CD1c-positive myeloid dendritic cell (primary cell): ENCODE measurements around the gene EIF4G1.
A peak's percentile ranks its signal among the peaks of the same experiment; 100 is the strongest.
"Not testable (repeated sequence)": the region's sequence is repeated elsewhere in the genome, so short reads cannot be mapped to it uniquely, and the experiment has no call there.

Source experiments
- DNase-seq: peaks from one replicate; pipeline ENCODE4 v3.0.0-alpha.2; 2016; ENCODE audit errors: extremely low spot score

The EIF4G1 gene, protein sequence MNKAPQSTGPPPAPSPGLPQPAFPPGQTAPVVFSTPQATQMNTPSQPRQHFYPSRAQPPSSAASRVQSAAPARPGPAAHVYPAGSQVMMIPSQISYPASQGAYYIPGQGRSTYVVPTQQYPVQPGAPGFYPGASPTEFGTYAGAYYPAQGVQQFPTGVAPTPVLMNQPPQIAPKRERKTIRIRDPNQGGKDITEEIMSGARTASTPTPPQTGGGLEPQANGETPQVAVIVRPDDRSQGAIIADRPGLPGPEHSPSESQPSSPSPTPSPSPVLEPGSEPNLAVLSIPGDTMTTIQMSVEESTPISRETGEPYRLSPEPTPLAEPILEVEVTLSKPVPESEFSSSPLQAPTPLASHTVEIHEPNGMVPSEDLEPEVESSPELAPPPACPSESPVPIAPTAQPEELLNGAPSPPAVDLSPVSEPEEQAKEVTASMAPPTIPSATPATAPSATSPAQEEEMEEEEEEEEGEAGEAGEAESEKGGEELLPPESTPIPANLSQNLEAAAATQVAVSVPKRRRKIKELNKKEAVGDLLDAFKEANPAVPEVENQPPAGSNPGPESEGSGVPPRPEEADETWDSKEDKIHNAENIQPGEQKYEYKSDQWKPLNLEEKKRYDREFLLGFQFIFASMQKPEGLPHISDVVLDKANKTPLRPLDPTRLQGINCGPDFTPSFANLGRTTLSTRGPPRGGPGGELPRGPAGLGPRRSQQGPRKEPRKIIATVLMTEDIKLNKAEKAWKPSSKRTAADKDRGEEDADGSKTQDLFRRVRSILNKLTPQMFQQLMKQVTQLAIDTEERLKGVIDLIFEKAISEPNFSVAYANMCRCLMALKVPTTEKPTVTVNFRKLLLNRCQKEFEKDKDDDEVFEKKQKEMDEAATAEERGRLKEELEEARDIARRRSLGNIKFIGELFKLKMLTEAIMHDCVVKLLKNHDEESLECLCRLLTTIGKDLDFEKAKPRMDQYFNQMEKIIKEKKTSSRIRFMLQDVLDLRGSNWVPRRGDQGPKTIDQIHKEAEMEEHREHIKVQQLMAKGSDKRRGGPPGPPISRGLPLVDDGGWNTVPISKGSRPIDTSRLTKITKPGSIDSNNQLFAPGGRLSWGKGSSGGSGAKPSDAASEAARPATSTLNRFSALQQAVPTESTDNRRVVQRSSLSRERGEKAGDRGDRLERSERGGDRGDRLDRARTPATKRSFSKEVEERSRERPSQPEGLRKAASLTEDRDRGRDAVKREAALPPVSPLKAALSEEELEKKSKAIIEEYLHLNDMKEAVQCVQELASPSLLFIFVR (N-terminal part only)

DNA sequence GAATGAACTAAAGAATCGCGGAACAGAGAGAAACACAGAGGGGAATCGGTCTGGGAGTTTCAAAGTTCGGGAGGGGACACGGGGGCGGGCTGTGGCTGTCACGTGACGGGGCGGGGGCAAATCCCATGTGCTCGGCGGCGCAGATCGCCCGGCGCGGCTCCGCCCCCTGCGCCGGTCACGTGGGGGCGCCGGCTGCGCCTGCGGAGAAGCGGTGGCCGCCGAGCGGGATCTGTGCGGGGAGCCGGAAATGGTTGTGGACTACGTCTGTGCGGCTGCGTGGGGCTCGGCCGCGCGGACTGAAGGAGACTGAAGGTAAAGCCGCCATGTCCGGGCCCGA, at the start of gene EIF4G1:
Gene EIF4G1, plus strand, starts transcription at position 244 of the 337 bp plus-strand sequence. CDS start 1,191 bp downstream, outside the sequence.
- peak; percentile 98 for DNase-seq

DNA sequence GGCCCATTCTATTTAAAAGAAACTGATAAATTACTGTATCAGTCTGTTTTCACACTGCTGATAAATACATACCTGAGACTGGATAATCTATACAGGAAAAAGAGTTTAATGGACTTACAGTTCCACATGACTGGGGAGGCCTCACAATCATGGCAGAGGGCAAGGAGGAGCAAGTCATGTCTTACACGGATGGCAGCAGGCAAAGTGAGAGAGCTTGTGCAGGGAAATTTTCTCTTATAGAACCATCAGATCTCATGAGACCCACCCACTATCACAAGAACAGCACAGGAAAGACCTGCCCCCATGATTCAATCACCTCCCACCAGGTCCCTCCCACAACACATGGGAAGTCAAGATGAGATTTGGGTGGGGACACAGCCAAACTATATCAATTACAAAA, 47.2 kb upstream of the EIF4G1 start:
- DNase-seq: not testable (repeated sequence)

DNA sequence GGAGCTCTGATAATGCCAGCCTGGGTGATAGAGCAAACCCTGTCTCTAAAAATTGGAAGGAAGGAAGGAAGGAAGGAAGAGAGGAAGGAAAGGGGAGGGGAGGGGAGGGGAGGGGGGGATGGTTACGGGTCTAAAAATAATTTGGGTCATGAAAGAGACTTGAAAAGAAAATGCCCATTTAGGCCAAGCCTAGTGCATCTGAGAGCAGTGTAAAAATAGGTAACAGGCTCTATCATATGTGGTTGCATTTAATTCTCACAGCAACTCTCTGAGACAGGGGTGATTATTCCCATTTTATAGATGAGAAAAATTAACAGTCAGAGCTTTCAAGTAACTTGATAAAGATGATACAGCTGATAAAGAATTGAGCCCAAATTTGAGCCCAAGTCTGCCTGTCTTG, 42.1 kb upstream of the EIF4G1 start:
- DNase-seq: no peak

DNA sequence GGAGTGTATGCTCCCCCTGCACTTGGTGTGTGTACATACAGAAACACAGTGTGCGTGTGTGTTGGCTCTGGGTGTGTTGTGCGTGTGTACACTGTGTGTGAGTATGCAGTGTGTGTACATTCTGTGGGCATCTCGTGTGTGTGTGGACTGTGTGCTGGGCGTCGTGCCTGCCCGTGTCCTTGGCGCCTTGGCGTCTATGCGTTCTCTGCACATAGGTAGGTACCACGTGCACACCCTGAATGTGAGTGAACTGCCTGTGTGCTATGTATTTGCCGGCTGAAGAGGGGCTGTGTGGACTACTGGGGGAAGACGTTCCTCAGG, 39.1 kb upstream of the EIF4G1 start:
- no peak for DNase-seq

DNA sequence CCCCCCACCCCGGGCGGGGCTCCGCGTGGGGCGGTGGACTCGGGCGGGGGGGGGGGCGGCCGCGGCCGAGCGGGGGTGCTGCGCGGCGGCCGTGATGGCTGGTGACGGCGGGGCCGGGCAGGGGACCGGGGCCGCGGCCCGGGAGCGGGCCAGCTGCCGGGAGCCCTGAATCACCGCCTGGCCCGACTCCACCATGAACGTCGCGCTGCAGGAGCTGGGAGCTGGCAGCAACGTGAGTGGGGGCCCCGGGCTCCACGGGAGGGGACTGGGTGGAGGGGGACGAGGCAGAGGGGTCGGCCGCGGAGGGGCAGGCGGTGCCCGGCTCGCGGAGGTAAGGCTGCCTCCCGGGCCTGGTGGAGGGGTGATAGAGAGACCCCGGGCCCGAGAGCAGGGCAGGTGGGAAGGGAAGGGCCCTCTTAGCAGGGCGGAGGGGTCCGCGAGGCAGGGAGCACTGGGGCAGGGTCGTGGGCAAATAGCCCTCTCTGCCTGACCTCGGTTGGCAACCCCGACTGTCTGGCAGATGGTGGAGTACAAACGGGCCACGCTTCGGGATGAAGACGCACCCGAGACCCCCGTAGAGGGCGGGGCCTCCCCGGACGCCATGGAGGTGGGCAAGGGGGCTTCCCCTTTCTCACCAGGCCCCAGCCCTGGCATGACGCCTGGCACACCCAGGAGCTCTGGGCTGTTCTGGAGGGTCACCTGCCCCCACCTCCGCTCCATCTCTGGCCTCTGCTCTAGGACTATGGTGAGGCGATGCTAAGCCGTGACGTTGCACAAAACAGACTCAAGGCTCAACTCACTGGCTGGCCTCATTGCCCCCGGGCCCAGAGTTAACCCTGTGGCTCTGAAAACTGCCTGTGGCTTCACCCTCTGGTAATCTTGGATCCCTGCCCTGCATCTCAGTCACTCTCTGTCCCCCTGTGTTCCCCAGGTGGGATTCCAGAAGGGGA, 38.2 kb upstream of the EIF4G1 start, which contains the start of gene ECE2:
Gene ECE2, plus strand, starts transcription at position 62 of the 950 bp plus-strand sequence. Its CDS starts 132 bp downstream, at position 194.
- DNase-seq: no peak

DNA sequence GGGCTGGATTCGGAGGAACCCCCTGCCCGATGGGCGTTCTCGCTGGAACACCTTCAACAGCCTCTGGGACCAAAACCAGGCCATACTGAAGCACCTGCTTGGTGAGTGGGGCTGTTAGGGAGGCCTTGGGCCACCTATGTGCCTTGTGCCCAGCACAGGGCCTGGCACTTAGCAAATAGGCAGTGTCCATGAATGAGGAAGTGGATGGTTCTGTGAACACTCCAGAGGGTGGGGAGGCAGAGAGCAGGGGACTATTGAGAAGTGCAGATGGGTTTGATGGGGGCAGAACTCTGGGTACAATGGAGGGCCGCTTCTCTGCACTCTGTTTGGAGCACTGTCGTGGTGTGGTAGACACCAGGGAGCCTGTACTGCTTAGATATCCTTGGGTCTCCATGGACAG, 37.0 kb upstream of the EIF4G1 start:
- DNase-seq: no peak

DNA sequence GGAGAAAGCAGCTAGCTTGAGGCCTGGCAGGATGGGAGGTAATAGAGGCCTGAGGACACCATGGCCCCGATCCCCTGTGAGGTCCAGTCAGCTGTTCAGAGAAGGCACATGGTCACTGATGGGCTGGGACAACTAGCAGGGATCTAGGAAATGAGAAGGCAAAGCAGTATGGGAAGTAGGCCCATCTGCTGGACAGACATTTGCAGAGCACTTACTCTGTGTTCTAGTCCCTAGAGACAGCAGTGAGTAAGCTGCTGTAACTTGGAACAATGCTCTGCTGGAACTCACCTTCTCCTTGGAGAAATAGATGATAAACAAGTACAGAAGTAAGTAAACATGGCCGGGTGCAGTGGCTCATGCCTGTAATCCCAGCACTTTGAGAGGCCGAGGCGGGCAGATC, 31.5 kb upstream of the EIF4G1 start:
- DNase-seq: no peak

DNA sequence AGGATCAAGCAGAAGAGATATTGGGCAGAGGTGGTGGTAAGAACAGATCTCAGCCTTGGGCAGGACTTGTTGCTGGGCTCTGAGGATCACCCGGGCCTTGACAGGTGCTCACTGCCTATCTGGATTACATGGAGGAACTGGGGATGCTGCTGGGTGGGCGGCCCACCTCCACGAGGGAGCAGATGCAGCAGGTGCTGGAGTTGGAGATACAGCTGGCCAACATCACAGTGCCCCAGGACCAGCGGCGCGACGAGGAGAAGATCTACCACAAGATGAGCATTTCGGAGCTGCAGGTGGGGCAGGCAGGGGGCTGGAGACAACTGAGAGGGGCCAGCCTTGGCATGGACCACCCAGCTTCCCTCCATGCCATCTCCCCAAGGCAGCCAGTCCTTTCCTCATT, 30.7 kb upstream of the EIF4G1 start:
- no peak for DNase-seq

DNA sequence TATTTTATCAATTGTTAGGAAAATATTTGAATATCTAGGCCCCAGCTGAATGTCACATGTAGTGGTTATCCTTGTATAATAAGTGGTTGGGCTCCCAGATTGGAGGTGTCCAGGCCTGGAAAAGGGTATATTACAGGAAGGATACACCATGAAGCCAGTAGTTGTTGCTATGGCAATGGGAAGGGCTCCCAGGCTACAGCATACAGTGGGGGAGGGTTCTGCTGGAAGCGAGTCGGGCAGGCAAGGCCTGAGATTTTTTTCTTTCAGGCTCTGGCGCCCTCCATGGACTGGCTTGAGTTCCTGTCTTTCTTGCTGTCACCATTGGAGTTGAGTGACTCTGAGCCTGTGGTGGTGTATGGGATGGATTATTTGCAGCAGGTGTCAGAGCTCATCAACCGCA, 29.7 kb upstream of the EIF4G1 start:
- no peak for DNase-seq

DNA sequence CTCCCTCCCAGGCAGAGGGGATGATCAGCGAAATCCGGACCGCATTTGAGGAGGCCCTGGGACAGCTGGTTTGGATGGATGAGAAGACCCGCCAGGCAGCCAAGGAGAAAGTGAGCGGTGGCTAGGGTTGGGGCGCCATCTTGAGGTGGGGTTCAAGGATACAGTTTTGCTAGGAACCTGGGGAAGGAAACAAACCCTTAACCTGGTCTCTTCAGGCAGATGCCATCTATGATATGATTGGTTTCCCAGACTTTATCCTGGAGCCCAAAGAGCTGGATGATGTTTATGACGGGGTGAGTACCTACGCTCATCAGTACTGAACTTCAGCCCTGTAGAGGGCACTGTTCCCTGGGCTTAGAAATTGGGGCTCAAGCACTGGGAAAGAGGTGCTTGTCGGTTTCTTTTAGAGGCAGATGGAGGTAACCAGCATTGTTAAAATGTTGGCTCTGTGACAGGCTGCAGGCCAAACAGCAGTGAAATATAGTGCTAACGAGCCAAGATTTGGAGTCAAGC, 24.9 kb upstream of the EIF4G1 start:
- DNase-seq: peak; percentile 54

DNA sequence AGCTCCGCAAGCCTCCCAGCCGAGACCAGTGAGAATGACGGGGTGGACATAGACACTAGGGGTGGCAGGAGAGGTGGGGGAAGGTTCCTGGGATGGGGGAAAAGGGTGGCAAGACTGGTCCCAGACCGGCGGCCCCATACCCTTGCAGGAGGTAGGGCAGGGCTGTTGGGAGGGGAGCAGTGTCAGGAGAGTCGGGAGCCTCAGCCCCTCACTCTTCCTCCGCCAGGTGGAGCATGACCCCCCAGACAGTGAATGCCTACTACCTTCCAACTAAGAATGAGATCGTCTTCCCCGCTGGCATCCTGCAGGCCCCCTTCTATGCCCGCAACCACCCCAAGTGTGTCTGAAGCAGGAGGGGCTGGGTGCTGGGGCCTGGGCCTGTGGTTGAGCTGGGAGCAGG, 24.1 kb upstream of the EIF4G1 start:
- DNase-seq: no peak

DNA sequence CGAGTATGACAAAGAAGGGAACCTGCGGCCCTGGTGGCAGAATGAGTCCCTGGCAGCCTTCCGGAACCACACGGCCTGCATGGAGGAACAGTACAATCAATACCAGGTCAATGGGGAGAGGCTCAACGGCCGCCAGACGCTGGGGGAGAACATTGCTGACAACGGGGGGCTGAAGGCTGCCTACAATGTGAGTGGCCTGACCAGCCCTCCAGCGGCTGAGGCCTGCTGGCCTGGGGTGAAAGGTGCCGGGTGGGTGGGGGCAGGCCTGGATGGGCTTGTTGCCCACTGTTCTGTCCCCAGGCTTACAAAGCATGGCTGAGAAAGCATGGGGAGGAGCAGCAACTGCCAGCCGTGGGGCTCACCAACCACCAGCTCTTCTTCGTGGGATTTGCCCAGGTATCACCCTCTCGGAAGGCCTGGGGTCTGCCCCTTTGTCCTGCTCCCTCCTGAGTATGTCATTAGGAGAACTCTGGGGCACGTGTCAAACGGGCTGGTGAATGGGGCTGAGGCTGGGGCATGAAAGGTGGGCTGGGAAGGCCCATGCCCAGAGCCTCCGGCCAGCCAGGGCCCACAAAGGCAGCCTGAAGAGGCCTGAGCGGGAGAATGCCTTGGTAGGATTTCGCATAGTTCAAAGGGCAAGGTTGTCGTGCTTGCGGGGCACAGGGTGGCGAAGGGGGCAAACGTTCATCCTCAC, 23.2 kb upstream of the EIF4G1 start:
- no peak for DNase-seq

DNA sequence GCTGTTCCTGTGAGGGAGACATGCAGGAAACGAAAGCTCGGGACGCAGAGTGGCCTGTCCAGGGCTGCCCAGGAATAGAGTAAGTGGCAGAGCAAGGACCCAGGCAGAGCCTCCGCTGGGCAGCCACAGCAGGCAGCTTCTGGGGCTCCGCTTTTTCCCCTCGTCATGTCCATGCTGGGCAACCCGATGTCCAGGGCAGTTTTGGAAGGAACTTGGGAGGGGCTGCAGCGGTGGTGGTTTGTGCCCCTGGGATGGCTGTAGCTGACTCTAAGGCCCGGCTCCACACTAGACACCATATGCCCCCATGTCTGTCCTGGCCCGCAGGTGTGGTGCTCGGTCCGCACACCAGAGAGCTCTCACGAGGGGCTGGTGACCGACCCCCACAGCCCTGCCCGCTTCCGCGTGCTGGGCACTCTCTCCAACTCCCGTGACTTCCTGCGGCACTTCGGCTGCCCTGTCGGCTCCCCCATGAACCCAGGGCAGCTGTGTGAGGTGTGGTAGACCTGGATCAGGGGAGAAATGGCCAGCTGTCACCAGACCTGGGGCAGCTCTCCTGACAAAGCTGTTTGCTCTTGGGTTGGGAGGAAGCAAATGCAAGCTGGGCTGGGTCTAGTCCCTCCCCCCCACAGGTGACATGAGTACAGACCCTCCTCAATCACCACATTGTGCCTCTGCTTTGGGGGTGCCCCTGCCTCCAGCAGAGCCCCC, 22.5 kb upstream of the EIF4G1 start:
- no peak for DNase-seq

DNA sequence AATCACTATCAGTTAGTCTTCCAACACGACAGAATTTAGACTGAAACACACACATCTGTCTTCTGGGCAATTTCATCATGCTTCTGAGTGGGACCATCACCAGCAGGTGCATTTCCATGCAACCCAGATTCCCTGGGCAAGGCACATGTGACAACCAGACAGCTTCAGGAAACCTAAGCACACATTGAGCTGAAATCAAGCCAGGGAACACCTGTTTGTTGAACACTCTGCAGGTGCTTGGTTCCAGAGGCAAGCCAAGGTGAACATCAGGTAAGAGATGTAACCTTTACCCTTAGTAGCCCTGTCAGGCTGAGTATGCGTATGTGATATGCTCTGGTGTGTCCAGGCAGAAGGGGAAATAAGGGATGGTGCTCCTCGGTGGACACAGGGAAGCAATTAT, 18.6 kb upstream of the EIF4G1 start:
- DNase-seq: no peak

DNA sequence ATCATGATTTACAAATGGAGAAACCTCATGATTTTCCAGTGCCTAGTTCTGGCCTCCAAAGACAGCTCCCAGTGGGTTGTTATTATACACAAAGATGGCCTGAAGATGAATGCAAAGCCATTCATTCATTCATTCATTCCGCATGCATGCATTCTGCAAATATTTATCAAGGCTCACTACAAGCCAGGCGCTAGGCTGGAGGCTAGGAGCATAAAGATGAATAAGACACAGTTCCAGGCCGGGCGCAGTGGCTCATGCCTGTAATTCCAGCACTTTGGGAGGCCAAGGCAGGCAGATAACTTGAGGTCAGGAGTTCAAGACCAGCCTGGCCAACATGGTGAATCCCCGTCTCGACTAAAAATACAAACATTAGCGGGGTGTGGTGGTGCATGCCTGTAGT, 17.8 kb upstream of the EIF4G1 start:
- DNase-seq: no peak

DNA sequence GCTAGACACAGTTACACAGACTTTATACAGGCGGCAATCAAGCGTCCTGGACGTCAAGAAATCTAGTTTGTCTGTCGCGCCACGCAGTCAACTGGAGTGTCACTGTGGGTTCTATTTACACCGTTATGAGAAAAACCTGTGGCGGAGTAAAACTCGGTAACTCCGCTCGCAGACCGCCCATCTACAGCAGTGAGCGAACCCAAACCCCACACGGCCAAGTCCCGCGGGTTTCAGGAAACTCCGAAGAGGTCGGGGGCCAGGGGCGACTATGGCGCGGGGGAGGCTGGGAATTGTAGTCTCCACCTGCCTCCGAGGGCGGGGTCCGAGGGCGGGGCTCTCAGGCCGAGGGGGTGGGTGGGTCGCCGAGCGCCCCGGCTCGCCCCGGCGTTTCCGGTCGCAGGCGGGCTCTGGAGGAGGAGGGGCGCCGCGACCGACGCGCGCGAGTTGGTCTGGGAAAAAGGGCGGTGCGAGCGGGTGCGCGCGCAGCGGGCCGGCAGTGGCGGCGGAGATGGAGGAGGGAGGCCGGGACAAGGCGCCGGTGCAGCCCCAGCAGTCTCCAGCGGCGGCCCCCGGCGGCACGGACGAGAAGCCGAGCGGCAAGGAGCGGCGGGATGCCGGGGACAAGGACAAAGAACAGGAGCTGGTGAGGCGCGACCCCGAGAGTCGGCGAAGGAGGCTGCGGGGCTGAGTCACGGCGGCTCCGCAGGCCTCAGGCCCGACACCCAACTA, 15.5 kb upstream of the EIF4G1 start, which contains the start of gene PSMD2:
Gene PSMD2, plus strand, starts transcription at position 483 of the 729 bp plus-strand sequence. Its CDS starts 26 bp downstream, at position 509.
- peak; percentile 98 for DNase-seq

DNA sequence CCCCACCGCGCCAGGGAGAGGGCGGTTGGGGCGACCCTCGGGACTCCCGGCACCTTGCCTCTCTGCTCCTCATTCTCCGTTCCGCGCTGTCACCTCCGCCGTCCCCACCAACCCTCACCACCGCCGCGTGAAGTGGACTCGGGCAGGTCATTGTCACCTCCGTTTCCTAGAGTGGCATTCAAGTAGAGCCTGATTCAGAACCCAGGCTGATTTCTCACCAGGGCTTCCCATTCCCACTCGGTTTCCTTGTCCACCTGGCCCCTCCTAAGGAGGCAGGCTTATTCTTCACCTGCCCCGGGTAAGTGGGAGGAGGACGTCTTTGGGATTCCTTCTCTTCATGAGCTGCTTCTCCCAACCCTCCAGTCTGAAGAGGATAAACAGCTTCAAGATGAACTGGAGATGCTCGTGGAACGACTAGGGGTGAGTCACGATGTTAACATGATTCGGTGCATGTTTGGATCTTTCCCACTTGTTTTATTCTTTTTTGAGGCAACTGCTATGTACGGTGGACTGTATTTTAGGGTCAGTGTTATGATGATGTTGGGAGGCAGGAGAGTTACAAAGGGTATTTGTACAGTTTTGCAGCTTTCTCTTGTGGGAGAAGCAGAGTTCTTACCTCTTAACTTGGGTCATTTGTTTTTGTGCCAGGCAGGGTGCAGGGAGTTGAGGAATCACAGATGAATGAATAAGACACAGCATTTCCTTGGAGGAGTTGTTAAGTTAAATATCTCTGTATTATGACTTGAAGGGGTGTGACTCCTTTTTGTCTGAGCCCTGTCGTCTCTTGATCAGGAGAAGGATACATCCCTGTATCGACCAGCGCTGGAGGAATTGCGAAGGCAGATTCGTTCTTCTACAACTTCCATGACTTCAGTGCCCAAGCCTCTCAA, 14.7 kb upstream of the EIF4G1 start:
- no peak for DNase-seq

DNA sequence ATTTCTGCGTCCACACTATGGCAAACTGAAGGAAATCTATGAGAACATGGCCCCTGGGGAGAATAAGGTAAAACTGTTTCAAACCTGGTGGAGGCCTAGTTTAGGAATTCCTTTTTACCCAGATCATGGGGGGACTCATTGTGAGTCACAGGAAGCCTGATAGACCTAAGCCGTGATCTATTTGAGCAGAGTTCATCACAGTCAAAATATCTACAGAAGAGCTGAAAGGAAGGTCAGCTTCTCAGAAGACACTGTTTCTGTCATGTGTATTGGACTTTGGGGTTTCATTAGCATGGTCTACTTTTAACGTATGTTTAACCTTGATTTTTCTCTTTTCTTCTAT, 14.1 kb upstream of the EIF4G1 start:
- DNase-seq: no peak
